HG03095 (cell line): Measurements from ENCODE around the gene NOD1.
A peak's percentile ranks its signal among the peaks of the same experiment; 100 is the strongest.

ENCODE experiments used
- ATAC-seq: cut with Tn5 transposase; IDR thresholded peaks from one replicate; pipeline ENCODE4 v1.9.1; 2021; ENCODE audit warnings: moderate library complexity; ENCODE audit not compliant: unreplicated experiment

Gene NOD1

GRCh38 chr7:30450240-30450982 lies 28.2 kb downstream of the NOD1 start:
- no peak for ATAC-seq

GRCh38 chr7:30448461-30449189 lies 30.0 kb downstream of the NOD1 start:
- no peak for ATAC-seq

- ATAC-seq: no peak
These were observed 31.1 kb downstream of the NOD1 start for GRCh38 chr7:30447466-30447865.

GRCh38 chr7:30446266-30446665 lies 32.3 kb downstream of the NOD1 start:
- ATAC-seq: no peak

GRCh38 chr7:30445770-30446169 lies 32.8 kb downstream of the NOD1 start:
- peak; percentile 93 for ATAC-seq

- ATAC-seq: no peak
These were observed 40.6 kb downstream of the NOD1 start for GRCh38 chr7:30437823-30438574.

GRCh38 chr7:30436518-30436917 lies 42.1 kb downstream of the NOD1 start:
- no peak for ATAC-seq

- ATAC-seq: no peak
These were observed 42.5 kb downstream of the NOD1 start for GRCh38 chr7:30436046-30436445.

- ATAC-seq: no peak
These were observed 44.3 kb downstream of the NOD1 start for GRCh38 chr7:30434140-30434799.

GRCh38 chr7:30433506-30433905 lies 45.1 kb downstream of the NOD1 start:
- no peak for ATAC-seq

GRCh38 chr7:30433082-30433481 lies 45.5 kb downstream of the NOD1 start:
- ATAC-seq: no peak

- no peak for ATAC-seq
These were observed 47.8 kb downstream of the NOD1 start for GRCh38 chr7:30430777-30431176.

- no peak for ATAC-seq
These were observed 48.3 kb downstream of the NOD1 start for GRCh38 chr7:30430276-30430675.

GRCh38 chr7:30429156-30429530 lies 49.4 kb downstream of the NOD1 start:
- ATAC-seq: no peak

GRCh38 chr7:30428246-30429155 lies 50.1 kb downstream of the NOD1 start:
- ATAC-seq: no peak

- no peak for ATAC-seq
These were observed 51.1 kb downstream of the NOD1 start for GRCh38 chr7:30427296-30428070.

GRCh38 chr7:30424506-30424905 lies 54.1 kb downstream of the NOD1 start:
- ATAC-seq: no peak

- no peak for ATAC-seq
These were observed 54.6 kb downstream of the NOD1 start for GRCh38 chr7:30423788-30424505.

GRCh38 chr7:30422922-30423321 lies 55.7 kb downstream of the NOD1 start:
- no peak for ATAC-seq
